Stimulated activated naive CD4-positive, alpha-beta T cell treated with Interleukin-2 at 50 U/mL for 16 hours (primary cell): ENCODE data around the gene TC2N.
"Not testable (repeated sequence)": the region's sequence is repeated elsewhere in the genome, so short reads cannot be mapped to it uniquely, and the experiment has no call there.

Experiments used
- DNase-seq: peaks from one replicate; lab custom pipeline; 2025; lab: John Stamatoyannopoulos, UW

Gene TC2N

DNA sequence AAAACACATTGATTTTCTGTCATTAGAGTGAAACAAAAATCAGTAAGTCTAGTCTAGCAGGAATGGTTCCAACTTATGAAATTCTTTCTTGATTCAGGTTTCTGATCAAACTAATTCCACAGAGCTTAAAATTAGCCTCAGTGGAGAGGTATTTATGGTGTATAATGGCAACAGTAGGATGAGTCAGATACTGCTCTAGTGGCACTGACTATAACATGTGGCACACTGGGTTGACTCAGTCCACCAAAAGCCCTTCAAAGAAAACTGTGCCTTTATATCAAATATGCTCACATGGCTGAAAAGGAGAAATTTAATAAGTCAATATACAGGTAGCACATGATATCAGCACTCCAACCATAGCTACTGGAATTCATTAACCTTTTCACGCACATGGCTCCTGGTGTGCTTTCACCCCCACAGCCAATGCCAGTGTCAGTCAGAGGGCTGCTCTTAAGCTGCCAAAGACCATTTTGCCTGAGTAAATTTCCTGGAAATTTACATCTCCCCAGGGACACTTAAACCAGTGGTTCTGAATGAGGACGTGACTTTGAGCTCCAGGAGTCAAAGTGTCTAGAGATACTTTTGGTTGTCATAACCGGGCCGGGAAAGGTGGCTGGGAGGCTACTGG, 113.7 kb downstream of the TC2N start:
- no peak for DNase-seq

DNA sequence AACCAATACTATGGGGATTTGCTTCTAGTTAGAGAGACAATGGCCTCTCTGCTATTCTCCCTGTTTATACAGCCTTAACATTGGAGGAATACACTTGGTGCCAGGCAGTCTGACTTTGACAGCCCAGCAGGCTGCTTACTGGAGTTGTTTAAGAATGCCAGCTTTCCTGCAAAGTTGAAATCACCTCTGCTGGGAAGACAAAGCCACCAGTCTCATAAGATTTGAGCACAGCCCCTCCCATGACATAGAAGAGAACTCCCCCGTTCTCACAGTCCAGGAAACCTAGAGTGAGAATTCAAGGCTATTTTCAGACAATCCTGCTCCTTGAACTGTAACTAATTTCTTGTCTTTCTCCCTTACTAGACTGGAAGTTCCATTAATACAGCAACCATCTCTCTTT, 114.4 kb downstream of the TC2N start:
- DNase-seq = no peak

DNA sequence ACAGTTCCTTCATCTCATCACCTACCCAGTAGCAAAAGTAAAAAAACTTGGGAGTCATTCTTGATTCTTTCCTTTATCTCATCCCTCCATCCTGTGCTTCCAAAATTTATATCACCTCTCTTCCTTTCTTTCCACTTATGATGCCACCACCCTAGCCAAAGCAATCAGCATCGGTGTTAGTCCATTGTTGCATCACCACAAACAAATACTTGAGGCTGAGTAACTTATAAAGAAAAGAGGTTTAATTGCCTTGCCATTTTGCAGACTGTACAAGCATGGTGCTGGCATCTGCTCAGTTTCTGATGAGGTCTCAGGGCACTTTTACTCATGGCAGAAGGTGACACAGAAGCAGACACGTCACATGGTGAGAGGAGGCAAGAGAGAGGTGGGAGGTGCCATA, 115.6 kb downstream of the TC2N start:
- no peak for DNase-seq

DNA sequence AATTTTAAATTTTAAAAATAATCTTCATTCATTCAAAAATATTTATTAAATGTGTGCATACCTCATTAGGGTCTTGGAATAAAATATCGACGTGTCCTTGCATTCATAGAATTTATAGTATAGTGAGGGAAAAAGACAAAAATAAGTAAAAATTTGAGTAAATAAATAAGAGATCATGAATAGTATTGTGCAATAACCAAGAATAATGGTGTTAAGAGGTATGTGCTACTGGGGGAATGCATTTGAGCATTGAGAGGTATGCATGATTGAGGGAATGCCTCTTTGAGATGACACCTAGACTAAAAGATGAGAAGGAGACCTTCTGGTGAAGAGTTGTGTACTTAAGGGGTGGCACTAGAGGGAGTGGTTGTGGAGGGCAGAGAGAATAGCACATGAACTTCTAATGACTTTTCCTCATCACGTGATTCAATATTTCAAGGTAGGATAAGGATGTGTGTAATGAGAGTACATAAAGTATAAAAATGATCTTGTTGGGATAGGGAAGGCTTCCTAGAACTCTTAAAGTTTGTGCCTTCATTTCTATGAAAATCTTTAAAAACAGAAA, 116.6 kb downstream of the TC2N start:
- DNase-seq = no peak

DNA sequence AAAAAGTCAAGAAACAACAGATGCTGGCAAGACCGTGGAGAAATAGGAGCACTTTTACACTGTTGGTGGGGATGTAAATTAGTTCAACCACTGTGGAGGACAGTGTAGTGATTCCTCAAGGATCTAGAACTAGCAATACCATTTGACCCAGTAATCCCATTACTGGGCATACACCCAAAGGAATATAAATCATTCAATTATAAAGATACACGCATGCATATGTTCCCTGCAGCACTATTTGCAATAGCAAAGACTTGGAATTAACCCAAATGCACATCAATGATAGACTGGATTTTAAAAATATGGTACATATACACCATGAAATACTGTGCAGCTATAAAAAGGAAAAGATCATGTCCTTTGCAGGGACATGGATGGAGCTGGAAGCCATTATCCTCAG, 117.5 kb downstream of the TC2N start:
- DNase-seq = no peak

DNA sequence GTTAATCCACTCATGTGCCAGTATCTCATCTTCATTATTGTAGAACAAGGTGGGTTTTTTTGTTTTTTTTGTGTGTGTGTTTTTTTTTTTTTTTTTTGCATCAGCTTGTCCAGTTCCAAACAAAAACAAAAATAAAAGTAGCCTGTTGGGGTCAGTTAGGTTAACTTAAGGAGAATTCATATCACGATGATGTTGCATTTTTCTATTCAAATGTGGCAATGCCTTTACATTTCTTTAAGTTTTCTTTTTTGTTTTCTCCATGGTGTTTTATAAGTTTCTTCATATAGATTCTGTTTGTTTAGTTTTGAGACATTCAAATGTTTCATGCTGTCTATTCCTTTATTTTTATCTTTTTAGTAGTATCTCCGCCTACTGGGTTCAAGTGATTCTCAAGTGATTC, 119.3 kb downstream of the TC2N start:
- DNase-seq = no peak

DNA sequence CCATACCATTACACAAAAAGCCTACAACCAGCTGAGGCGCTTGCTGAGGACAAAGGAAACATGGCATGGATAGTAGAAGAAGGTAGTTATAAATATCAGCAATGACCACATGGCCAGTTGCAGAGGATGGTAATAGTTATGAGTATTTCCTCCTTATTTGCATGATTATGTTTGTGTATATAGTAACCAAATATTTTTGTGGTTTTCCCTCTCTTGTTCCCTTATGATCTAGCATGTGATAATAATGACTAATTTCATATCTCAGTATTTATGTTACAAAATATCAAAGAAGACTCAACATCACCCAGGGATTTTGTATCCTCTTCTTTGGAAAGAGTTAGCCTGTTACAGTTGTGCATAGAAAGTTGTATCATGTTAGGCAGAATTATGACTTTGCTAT, 122.0 kb downstream of the TC2N start:
- DNase-seq = no peak

DNA sequence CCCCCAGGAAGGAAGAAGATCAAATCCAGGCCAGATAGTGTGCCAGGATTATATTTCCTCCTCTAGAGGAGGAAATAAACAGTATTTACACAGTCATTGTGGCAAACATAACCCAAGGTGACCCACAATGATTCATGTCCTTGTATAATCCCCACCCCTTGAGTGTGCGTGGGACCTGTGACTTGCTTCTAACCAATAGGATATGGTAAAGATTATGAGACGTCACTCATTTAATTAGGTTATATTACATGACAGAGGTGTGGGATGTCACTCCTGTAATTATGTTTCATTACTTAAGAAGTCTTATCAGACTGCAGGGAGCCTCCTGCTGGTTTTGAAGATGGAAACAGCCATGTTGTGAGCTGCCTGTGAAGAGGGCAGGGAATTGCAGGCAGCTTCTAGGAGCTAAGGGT, 123.3 kb downstream of the TC2N start:
- no peak for DNase-seq

DNA sequence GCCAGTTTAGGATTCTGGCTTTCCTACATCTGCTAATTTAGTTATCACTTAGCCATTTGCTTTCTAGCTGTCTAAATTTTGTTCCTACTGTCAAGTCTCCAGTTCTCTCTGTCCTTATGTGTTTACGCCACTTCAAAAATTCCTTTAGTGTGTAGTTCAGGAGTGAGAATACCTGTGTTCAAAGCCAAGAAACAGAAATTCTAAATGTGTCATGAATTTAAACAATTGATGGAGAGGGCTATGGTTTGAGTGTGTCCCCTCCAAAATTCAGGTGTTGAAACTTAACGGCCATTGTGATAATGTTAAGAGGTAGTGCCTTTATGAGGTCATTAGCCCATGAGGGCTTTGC, 124.1 kb downstream of the TC2N start:
- DNase-seq = no peak

DNA sequence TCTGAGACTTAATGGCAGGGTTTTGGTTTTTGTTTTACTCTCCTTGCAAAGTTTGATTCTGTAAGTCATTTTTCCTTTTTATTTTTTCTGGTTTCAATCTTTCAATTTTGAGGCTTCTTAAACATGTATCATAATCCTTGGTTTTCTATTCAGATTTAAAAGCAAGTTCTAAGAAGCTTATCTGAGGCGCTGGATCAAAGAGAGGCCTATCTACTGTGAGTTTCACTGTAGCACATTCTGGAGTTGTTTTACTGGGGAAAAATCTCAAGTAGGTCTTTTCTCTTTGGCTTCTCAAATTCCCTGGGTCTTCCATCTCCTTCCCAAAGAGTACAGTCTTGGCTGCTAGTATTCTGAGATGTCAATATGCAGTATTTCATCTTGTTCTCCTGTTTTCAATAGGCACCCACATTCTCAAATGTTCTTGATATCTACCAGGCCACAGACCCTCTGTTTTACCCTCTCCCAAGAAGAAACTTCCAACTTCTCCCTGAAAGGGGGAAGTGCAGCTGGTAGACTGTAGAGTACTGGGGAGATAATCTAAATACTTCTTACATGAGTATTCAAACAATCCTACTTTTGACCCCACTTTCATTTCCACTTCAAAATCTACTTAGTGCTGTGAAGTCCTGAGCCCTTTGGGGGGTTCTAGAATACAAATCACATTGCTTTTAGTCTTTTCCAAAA, 124.6 kb downstream of the TC2N start:
- DNase-seq = no peak

DNA sequence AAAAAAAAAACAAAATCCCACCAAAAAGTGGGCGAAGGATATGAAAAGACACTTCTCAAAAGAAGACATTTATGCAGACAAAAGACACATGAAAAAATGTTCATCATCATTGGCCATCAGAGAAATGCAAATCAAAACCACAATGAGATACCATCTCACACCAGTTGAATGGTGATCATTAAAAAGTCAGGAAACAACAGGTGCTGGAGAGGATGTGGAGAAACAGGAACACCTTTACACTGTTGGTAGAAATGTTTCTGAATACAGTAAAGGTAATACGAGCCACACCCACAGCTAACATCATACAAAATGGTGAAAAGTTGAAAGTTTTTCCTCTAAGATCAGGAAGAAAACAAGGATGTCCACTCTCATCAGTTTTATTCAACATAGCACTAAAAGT, 127.5 kb downstream of the TC2N start:
- not testable (repeated sequence) for DNase-seq

DNA sequence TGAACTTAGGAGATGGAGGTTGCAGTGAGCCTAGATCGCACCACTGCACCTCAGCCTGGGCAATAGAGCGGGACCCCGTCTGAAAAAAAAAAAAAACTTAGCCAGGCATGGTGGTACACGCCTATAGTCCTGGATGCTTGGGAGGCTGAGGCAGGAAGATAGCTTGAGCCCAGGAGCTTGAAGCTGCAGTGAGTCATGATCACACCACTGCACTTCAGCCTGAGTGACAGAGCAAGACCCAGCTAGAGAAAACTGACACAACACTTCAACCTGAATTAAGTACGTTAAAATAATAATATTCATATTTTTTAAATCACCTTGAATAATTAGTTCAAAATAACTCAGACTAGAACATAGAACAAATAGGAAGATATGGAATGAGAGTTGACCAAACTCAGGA, 129.7 kb downstream of the TC2N start:
- DNase-seq = no peak

DNA sequence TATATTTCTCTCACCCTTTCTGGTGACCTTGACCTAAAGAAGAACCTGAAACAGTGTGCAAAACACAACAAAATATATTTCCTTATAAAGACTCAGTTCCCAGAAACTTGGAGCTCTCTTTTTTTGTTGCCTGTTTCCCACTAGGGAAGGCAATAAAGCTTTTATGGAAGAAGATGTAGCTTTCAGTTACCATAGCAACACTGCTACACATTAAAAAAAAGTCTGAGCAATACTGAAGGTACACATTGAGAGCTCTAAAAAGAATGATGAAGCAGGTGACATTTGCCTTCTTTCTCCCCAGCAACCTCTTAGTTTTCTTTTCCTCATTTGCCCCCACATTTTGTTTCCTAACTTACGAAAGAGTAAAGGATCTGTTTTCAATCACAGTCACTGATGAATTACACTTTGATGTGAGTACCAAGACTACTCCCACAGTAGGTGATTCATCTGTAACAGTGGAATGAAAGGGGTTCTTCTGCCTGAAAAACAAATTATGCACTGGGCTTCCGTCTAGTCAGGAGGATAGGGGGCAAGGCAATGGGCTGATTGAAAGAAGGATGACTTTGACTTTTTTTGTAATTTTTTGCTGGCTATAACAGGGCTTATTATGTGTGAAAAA, 134.4 kb downstream of the TC2N start:
- no peak for DNase-seq

DNA sequence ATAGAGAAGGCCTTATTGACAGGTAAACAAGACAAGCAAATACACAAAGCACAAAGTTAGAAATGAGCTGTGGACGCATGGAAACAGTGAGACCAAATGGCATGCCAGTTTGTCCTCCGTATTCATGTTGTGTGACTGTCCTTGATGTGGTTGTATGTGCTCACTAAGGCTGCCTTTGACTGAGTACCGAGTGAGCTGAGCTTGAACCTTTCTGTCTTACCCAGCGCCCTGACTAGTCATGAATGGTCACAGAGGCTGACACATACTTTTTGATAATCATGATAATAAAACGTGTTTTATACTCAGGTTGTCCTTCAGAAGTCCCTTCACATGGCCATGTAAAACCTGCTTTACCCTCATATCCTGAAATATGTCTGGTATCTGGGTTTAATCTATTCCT, 134.9 kb downstream of the TC2N start:
- no peak for DNase-seq

DNA sequence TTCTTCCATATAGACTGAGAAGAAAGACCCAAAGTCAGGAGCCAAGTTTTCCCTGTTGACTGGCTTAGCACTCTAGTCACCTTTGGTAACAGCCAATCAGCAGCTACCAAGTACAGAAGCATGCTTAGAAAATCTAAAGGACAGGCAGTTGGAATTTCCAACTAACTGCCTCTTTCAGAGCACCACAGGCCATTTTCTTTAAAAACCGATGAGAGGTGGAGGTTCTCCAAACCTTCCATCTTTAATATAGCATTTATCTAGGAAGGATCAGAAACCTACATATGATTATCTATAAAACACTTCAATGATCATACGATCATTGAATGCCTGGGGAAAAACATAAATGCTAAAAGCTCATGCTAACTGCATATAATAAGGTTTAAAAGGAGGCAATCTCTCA, 135.3 kb downstream of the TC2N start, which contains the start of gene CATSPERB:
CATSPERB (minus strand) TSS at position 101 of the 400 bp plus-strand sequence. CDS start 2,607 bp downstream, outside the sequence.
- no peak for DNase-seq

DNA sequence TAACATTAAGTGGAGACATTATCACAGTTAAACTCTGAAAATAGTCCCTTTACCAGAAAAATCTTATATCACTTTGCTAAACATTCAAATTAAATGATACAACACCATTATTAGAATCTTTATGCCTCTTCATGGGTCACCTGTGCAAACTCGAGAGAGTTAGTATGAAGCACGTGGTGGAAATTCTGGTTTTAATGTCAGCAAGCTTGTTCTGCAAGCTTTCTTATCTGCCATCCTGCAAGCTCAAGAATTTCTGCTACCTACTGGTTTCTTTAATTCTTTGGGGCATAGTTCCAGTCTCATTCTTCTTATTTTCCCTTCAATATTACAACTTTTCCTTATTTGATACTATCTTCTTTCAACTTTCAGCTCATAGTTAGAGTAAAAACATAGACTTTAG, 136.3 kb downstream of the TC2N start:
- no peak for DNase-seq

DNA sequence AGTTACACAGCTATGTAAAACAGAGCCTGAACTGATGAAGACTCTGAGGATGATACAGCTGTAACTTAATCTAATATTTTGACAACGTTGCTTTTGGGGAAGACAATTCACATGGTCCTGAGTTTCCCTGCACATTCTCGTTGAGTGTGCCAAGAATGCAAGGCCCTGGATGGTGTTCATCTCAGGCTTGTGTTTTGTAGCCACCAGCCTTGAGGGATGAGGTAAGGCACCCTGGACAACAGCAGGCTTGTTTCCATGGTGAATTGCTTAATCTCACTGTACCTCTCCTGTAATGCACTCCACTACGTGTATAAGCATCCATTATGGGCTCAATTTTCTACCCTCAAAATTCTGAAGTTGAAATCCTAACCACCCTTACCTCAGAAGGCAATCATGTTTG, 137.6 kb downstream of the TC2N start:
- no peak for DNase-seq
